Suprapubic skin (tissue), 4 donors: Measurements from ENCODE around the gene GPR157.

ENCODE experiments used
- EP300 ChIP-seq: sonication (generic); formaldehyde crosslinking; IDR thresholded peaks from one replicate; pipeline ENCODE4 v1.6.1; 2017; ENCODE audit warnings: antibody characterized with exemption
- POLR2AphosphoS5 ChIP-seq, 3 donors: sonication (generic); formaldehyde crosslinking; IDR thresholded peaks; one replicate each; pipeline ENCODE4 v1.6.1; 2017; ENCODE audit warnings: antibody characterized with exemption in 3 of 3
- TF ChIP-seq, protein P1 (sequence below), 2 donors: fragments of 200-600 bp in 1 of 2; fragments of 450-650 bp in 1 of 2; sonication (generic) in 1 of 2; IDR thresholded peaks; one replicate each; pipeline ENCODE4 v1.5.1; 2016 to 2019; ENCODE audit warnings: antibody characterized with exemption in 2 of 2, mild to moderate bottlenecking in 1 of 2, moderate library complexity in 1 of 2

DNA sequence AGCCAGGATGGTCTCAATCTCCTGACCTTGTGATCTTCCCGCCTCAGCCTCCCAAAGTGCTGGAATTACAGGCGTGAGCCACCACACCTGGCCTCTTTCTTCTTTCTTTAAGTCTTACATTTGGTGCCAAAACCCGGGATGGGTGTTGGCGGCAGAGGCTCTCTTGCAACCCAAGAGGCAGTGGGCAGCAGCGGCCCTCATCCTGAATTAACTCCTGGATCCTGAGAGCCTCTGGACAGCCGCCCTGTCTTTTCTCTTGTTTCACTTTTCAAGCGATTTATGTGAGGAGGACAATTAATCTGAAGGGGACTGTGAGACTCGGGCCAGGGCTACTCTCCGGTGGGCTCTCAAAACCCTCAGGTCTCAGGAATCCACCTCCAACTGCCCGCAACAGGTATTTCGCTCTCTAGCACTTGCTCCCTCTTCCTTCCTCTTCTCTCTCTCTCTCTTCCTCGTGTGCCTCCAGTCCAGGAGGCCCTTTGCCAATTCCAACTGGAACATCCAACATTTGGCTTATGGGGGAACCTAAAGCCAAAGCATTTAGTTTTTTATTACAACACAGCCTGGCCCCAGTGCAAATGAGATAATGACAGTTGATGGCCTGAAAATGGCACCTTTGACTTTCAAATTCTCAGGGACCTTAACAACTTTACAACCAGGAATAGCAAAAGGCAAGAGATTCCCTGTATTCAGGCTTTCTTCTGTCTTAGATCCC lies 41.3 kb downstream of the GPR157 start:
- TF ChIP-seq, protein P1, sequence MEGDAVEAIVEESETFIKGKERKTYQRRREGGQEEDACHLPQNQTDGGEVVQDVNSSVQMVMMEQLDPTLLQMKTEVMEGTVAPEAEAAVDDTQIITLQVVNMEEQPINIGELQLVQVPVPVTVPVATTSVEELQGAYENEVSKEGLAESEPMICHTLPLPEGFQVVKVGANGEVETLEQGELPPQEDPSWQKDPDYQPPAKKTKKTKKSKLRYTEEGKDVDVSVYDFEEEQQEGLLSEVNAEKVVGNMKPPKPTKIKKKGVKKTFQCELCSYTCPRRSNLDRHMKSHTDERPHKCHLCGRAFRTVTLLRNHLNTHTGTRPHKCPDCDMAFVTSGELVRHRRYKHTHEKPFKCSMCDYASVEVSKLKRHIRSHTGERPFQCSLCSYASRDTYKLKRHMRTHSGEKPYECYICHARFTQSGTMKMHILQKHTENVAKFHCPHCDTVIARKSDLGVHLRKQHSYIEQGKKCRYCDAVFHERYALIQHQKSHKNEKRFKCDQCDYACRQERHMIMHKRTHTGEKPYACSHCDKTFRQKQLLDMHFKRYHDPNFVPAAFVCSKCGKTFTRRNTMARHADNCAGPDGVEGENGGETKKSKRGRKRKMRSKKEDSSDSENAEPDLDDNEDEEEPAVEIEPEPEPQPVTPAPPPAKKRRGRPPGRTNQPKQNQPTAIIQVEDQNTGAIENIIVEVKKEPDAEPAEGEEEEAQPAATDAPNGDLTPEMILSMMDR (IDR thresholded peaks at IDR 0.05): no peak
- TF ChIP-seq POLR2AphosphoS5 (IDR thresholded peaks at IDR 0.05): no peak
- TF ChIP-seq EP300: no peak
